H1 (cell line): ENCODE measurements around the gene METTL5. TPM values are rescaled to one million over a fixed set of nuclear protein-coding genes. Genes with fewer than 3 reads are reported as not detected.

Source experiments
- CTCF ChIA-PET: fragments of 300-600 bp; sonication (Branson Sonifier 250); formaldehyde crosslinking; loops from one replicate; lab custom pipeline; 2021; ENCODE audit not compliant: partially characterized antibody; lab: Charles Lee
- POLR2A ChIA-PET: fragments of 300-600 bp; sonication (Branson Sonifier 250); formaldehyde crosslinking; loops from one replicate; lab custom pipeline; 2021; ENCODE audit warnings: inconsistent platforms; ENCODE audit not compliant: partially characterized antibody; lab: Charles Lee
- DNase-seq, 2 experiments: peaks; one replicate each; pipeline versions ENCODE4 v3.0.0 to v3.0.0-alpha.2; 2010 to 2022; ENCODE audit warnings: low spot score in 2 of 2, low read depth in 1 of 2, mixed read lengths in 1 of 2
- FAIRE-seq: peaks from 2 replicates; lab custom pipeline; 2011; peaks lifted over from hg19 to GRCh38; lab: Jason Lieb, UNC
- H2AFZ ChIP-seq: 2 replicates; pipeline ENCODE4 v1.8.1; 2012; ENCODE audit warnings: low read length, inconsistent platforms
- H2AK5ac ChIP-seq: 2 replicates; pipeline ENCODE4 v1.6.1; 2013; ENCODE audit warnings: low read depth, low read length
- H2BK120ac ChIP-seq: replicated peaks from 2 replicates; pipeline ENCODE3; 2013; ENCODE audit warnings: low read depth, low read length, inconsistent platforms
- H2BK12ac ChIP-seq: 2 replicates; pipeline ENCODE4 v1.6.1; 2013; ENCODE audit warnings: low read depth, low read length
- H2BK15ac ChIP-seq: 2 replicates; pipeline ENCODE4 v1.6.1; 2013; ENCODE audit warnings: low read length
- H2BK20ac ChIP-seq: 2 replicates; pipeline ENCODE4 v1.6.1; 2013; ENCODE audit warnings: low read length
- H2BK5ac ChIP-seq: 2 replicates; pipeline ENCODE4 v1.6.1; 2013; ENCODE audit warnings: low read depth, low read length
- H3K14ac ChIP-seq: 2 replicates; pipeline ENCODE4 v1.6.1; 2013; ENCODE audit warnings: inconsistent platforms; ENCODE audit not compliant: insufficient read length
- H3K18ac ChIP-seq: 2 replicates; pipeline ENCODE4 v1.6.1; 2013; ENCODE audit warnings: low read length; ENCODE audit errors: extremely low read depth
- H3K23ac ChIP-seq: 2 replicates; pipeline ENCODE4 v1.6.1; 2013; ENCODE audit warnings: inconsistent platforms; ENCODE audit not compliant: insufficient read length
- H3K23me2 ChIP-seq: 2 replicates; pipeline ENCODE4 v1.6.1; 2013; ENCODE audit warnings: low read depth, low read length
- H3K27ac ChIP-seq: 2 replicates; pipeline ENCODE4 v1.6.1; 2011; ENCODE audit warnings: low read depth, low read length, inconsistent platforms
- H3K27me3 ChIP-seq, 4 experiments: replicated peaks in 1 of 4; 1 replicate in 1 of 4; 2 replicates in 3 of 4; pipeline versions ENCODE4 v1.6.1 to v1.8.1; 2011 to 2013; ENCODE audit warnings: low read length in 3 of 4, mild to moderate bottlenecking in 3 of 4, inconsistent platforms in 2 of 4, mixed read lengths in 2 of 4, moderate library complexity in 1 of 4; ENCODE audit not compliant: control insufficient read depth in 3 of 4, insufficient read depth in 3 of 4; ENCODE audit errors: extremely low read depth in 1 of 4
- H3K36me3 ChIP-seq, 4 experiments: 2 replicates each; pipeline versions ENCODE4 v1.6.1 to v1.8.1; 2011 to 2013; ENCODE audit warnings: mild to moderate bottlenecking in 4 of 4, low read length in 3 of 4, moderate library complexity in 2 of 4, control low read depth in 1 of 4, inconsistent platforms in 1 of 4; ENCODE audit not compliant: insufficient read depth in 4 of 4, control insufficient read depth in 2 of 4
- H3K4ac ChIP-seq: replicated peaks from 2 replicates; pipeline ENCODE3; 2013; ENCODE audit warnings: low read length, low read depth, mixed read lengths, inconsistent platforms; ENCODE audit not compliant: insufficient read length
- H3K4me1 ChIP-seq, 4 experiments: replicated peaks in 1 of 4; 1 replicate in 1 of 4; 2 replicates in 3 of 4; pipeline versions ENCODE4 v1.6.1 to v1.8.1; 2011 to 2013; ENCODE audit warnings: low read length in 3 of 4, inconsistent platforms in 2 of 4, mixed read lengths in 1 of 4; ENCODE audit not compliant: insufficient read depth in 4 of 4, control insufficient read depth in 3 of 4
- H3K4me2 ChIP-seq, 2 experiments: 2 replicates each; pipeline versions ENCODE4 v1.6.1 to v1.8.1; 2011 to 2013; ENCODE audit warnings: low read depth in 2 of 2, low read length in 2 of 2, control low read depth in 1 of 2, inconsistent platforms in 1 of 2, mild to moderate bottlenecking in 1 of 2; ENCODE audit not compliant: insufficient read depth in 1 of 2
- H3K4me3 ChIP-seq, 4 experiments: fragments of 200-600, 300-600 bp in 1 of 4; sonication (generic), shearing (Covaris generic), sonication (Bioruptor Twin) in 1 of 4; 2 replicates each; pipeline versions ENCODE4 v1.5.1 to v1.8.1; 2011 to 2016; ENCODE audit warnings: low read length in 4 of 4, low read depth in 3 of 4, control low read depth in 2 of 4, inconsistent platforms in 2 of 4, mild to moderate bottlenecking in 2 of 4, mixed read lengths in 1 of 4, moderate library complexity in 1 of 4; ENCODE audit not compliant: insufficient read depth in 2 of 4; ENCODE audit errors: extremely low read depth in 1 of 4
- H3K56ac ChIP-seq: replicated peaks from 2 replicates; pipeline ENCODE3; 2013; ENCODE audit warnings: low read depth, mild to moderate bottlenecking, mixed read lengths, low read length, inconsistent platforms; ENCODE audit not compliant: insufficient read length
- H3K79me1 ChIP-seq: 2 replicates; pipeline ENCODE4 v1.6.1; 2013; ENCODE audit warnings: low read depth, low read length, control low read depth
- H3K79me2 ChIP-seq, 2 experiments: 2 replicates each; pipeline versions ENCODE4 v1.6.1 to v1.8.1; 2012 to 2013; ENCODE audit warnings: low read length in 2 of 2, mild to moderate bottlenecking in 2 of 2, inconsistent platforms in 1 of 2; ENCODE audit not compliant: insufficient read depth in 2 of 2, control insufficient read depth in 1 of 2
- H3K9ac ChIP-seq, 4 experiments: replicated peaks in 1 of 4; 1 replicate in 1 of 4; 2 replicates in 3 of 4; pipeline versions ENCODE4 v1.6.1 to v1.8.1; 2011 to 2013; ENCODE audit warnings: low read depth in 3 of 4, low read length in 3 of 4, control low read depth in 2 of 4, mild to moderate bottlenecking in 2 of 4, moderate library complexity in 2 of 4, inconsistent platforms in 1 of 4; ENCODE audit errors: extremely low read depth in 1 of 4
- H3K9me3 ChIP-seq, 2 experiments: 2 replicates each; pipeline versions ENCODE4 v1.6.1 to v1.8.1; 2012 to 2013; ENCODE audit warnings: mild to moderate bottlenecking in 2 of 2, moderate library complexity in 2 of 2, control low read depth in 1 of 2, inconsistent platforms in 1 of 2, low read depth in 1 of 2, low read length in 1 of 2, mixed read lengths in 1 of 2; ENCODE audit not compliant: insufficient read depth in 2 of 2
- H4K20me1 ChIP-seq, 2 experiments: replicated peaks in 1 of 2; 2 replicates each; pipeline versions ENCODE3 to v1.8.1; 2011 to 2013; ENCODE audit warnings: inconsistent platforms in 2 of 2, low read length in 2 of 2, mild to moderate bottlenecking in 1 of 2; ENCODE audit not compliant: insufficient read depth in 2 of 2, control insufficient read depth in 1 of 2
- H4K5ac ChIP-seq: 2 replicates; pipeline ENCODE4 v1.6.1; 2013; ENCODE audit warnings: low read length, low read depth, mixed read lengths, inconsistent platforms; ENCODE audit not compliant: insufficient read length
- H4K8ac ChIP-seq: 2 replicates; pipeline ENCODE4 v1.8.0; 2013; ENCODE audit warnings: mild to moderate bottlenecking, moderate library complexity, low read length, inconsistent platforms; ENCODE audit not compliant: insufficient read depth; ENCODE audit errors: extremely low read depth
- H4K91ac ChIP-seq: replicated peaks from 2 replicates; pipeline ENCODE3; 2013; ENCODE audit warnings: low read length, mixed read lengths, inconsistent platforms; ENCODE audit not compliant: insufficient read length
- MAX ChIP-seq: IDR thresholded peaks from 2 replicates; pipeline ENCODE4 v1.6.1; 2012; ENCODE audit warnings: inconsistent platforms
- POLR2AphosphoS5 ChIP-seq: IDR thresholded peaks from 2 replicates; pipeline ENCODE4 v1.6.1; 2011; ENCODE audit warnings: low read depth, low read length
- SRF ChIP-seq: IDR thresholded peaks from 2 replicates; pipeline ENCODE4 v1.6.1; 2011; ENCODE audit warnings: mild to moderate bottlenecking, low read depth, low read length, moderate library complexity
- TAF7 ChIP-seq: optimal IDR thresholded peaks from 2 replicates; pipeline ENCODE3; 2011; ENCODE audit warnings: low read depth, mild to moderate bottlenecking, inconsistent platforms, low read length, moderate library complexity, borderline replicate concordance
- TCF12 ChIP-seq: IDR thresholded peaks from 2 replicates; pipeline ENCODE4 v1.6.1; 2011; ENCODE audit warnings: low read depth, mild to moderate bottlenecking, low read length
- WGBS, 2 experiments: shearing (Covaris generic) in 1 of 2; methylation state at CpG; one replicate each; pipeline versions ENCODE4 v1.1.6 to v1.1.7; 2013 to 2015; ENCODE audit warnings: low lambda C conversion rate in 2 of 2, mixed read lengths in 2 of 2, inconsistent platforms in 1 of 2, low coverage in 1 of 2, missing lambda C conversion rate in 1 of 2; ENCODE audit not compliant: insufficient replicate concordance in 2 of 2, insufficient coverage in 1 of 2, insufficient read length in 1 of 2; ENCODE audit errors: extremely low coverage in 1 of 2, missing lambda C conversion rate in 1 of 2; 5-methylcytosine and 5-hydroxymethylcytosine counted together
- long read RNA-seq, 2 experiments: library from RNA in 1 of 2; library from capped mRNA in 1 of 2; stranded (forward); transcript quantifications; one replicate each; pipeline ENCODE4 v2.0.0, GENCODE V29; 2021; ENCODE audit warnings: inconsistent platforms in 1 of 2
- polyA minus RNA-seq, 3 experiments: library from RNA; depleted of rRNA, polyadenylated mRNA; stranded (reverse); fragments of >200 nt; gene quantifications; 1 replicate in 2 of 3; 2 replicates in 1 of 3; pipeline ENCODE4 v1.2.3, GENCODE V29; 2011
- polyA plus RNA-seq, 7 experiments: library from polyadenylated mRNA; depleted of rRNA in 3 of 7; stranded (reverse) in 5 of 7; unstranded in 2 of 7; fragments of >200 nt in 5 of 7; fragments of 200-250 nt in 2 of 7; gene quantifications; 1 replicate in 5 of 7; 2 replicates in 1 of 7; 4 replicates in 1 of 7; pipeline versions ENCODE4 v1.2.1 to v1.2.3, GENCODE V29; 2011 to 2013; ENCODE audit warnings: missing spikeins in 2 of 7, mixed read lengths in 2 of 7
- total RNA-seq: library from RNA; stranded (reverse); fragmentation: NEBNext Ultra II Directional; extraction: Animal tissue kit (Norgen Biotek cat#: 25700); gene quantifications from 2 replicates; pipeline ENCODE4 v1.2.1, GENCODE V29; 2021

METTL5 gene
- 74.1 and 79.7 TPM in 2 replicates for total RNA-seq
- 19.3 and 34.5 TPM in 2 replicates for polyA plus RNA-seq (2011; rRNA removed)
- 66.9 TPM for polyA plus RNA-seq (2011; cell fraction: cytosol; rRNA removed)
- polyA plus RNA-seq (2011; cell fraction: nucleus; rRNA removed), result 16.0 TPM
- 62.7 to 160 TPM (median 79.4 TPM) in 4 replicates for polyA plus RNA-seq (2012, experiment 1 of 2)
- polyA plus RNA-seq (2012, experiment 2 of 2), result 24.7 TPM
- polyA plus RNA-seq (2013, experiment 1 of 2), result 94.8 TPM
- polyA plus RNA-seq (2013, experiment 2 of 2), result 99.1 TPM
- 11.9 and 19.0 TPM in 2 replicates for polyA minus RNA-seq (2011; rRNA and poly(A)+ RNA removed)
- polyA minus RNA-seq (2011; cell fraction: cytosol; rRNA and poly(A)+ RNA removed), result 9.5 TPM
- 21.8 TPM for polyA minus RNA-seq (2011; cell fraction: nucleus; rRNA and poly(A)+ RNA removed)
- long read RNA-seq, experiment 1, transcript METTL5-206 (8 exons, 880 nt), result major isoform, 25 of 80 reads
- long read RNA-seq, experiment 1, transcript METTL5-201 (7 exons, 1,010 nt), result minor isoform, 17 of 80 reads
- long read RNA-seq, experiment 1, transcript METTL5-203 (8 exons, 800 nt), result minor isoform, 7 of 80 reads
- long read RNA-seq, experiment 1, partial matches to known transcripts, result 22 of 80 reads
- long read RNA-seq, experiment 1, other reads (novel, unspliced or antisense), result 8 of 80 reads
- long read RNA-seq, experiment 2, transcript METTL5-206 (8 exons, 880 nt), result major isoform, 91 of 143 reads
- long read RNA-seq, experiment 2, transcript METTL5-201 (7 exons, 1,010 nt), result minor isoform, 18 of 143 reads
- long read RNA-seq, experiment 2, transcript METTL5-203 (8 exons, 800 nt), result minor isoform, 20 of 143 reads
- long read RNA-seq, experiment 2, partial matches to known transcripts, result 4 of 143 reads
- long read RNA-seq, experiment 2, other reads (novel, unspliced or antisense), result 10 of 143 reads

GRCh38 chr2:169824373-169825333 lies at the start of gene METTL5:
METTL5 (minus strand) TSS chr2:169824905; CDS start chr2:169824597, 308 bp downstream.
- H2BK120ac ChIP-seq, result no peak within 1 kb of the TSS
- H3K36me3 ChIP-seq, result peaks cover 0 to 15% (median 1%) of the 10 kb centered on the region in 4 experiments; a peak in 3 of 8 replicates
- H4K5ac ChIP-seq, result peak within 1 kb of the TSS; percentile 67
- H3K9me3 ChIP-seq, result no peaks in the 10 kb centered on the region
- no peak within 1 kb of the TSS for H3K23ac ChIP-seq
- H3K4me1 ChIP-seq, result peaks cover 0 to 10% (median 3%) of the 10 kb centered on the region in 4 experiments; a peak in 4 of 7 replicates
- H3K4me3 ChIP-seq, result peak within 1 kb of the TSS; percentile 59 to 85 (median 76)
- no peak for FAIRE-seq
- H3K27me3 ChIP-seq, result no peaks in the 10 kb centered on the region
- H4K20me1 ChIP-seq, result peaks cover 8 to 12% of the 10 kb centered on the region in 2 experiments
- 0 out of 2 replicates have a peak within 1 kb of the TSS, but pooled peaks have one; percentile 35 for H2BK5ac ChIP-seq
- no peak within 1 kb of the TSS for H2BK15ac ChIP-seq
- H3K23me2 ChIP-seq, result peaks cover 13% of the 10 kb centered on the region
- 8% methylated on average over 52 of the region's 61 CpGs; no CpG with 5 or more reads in 1 of the 2 experiments for WGBS, 2 experiments
- ChIA-PET CTCF (interaction anchor here (0.5 to 3.1 kb wide), 15 partner anchors 9 to 555 kb away, joined by 3 to 14 read pairs (median 3); no protein-coding TSS in a partner anchor), POLR2A (interaction anchor here (0.5 to 2.3 kb wide), 8 partner anchors 9 to 413 kb away, joined by 3 to 6 read pairs (median 3); no protein-coding TSS in a partner anchor)
- peak within 1 kb of the TSS; percentile 83; the same call in 1 of the 2 replicates for H4K8ac ChIP-seq
- H3K14ac ChIP-seq, result no peak within 1 kb of the TSS
- H3K79me2 ChIP-seq, result peaks cover 0 to 24% of the 10 kb centered on the region in 2 experiments; a peak in 2 of 4 replicates
- H3K18ac ChIP-seq, result peak within 1 kb of the TSS; percentile 93
- H3K27ac ChIP-seq, result peak within 1 kb of the TSS; percentile 54; the same call in 1 of the 2 replicates
- H2AFZ ChIP-seq, result peak within 1 kb of the TSS; percentile 79; the same call in 1 of the 2 replicates
- peak within 1 kb of the TSS; percentile 55 for H3K56ac ChIP-seq
- peak within 1 kb of the TSS; percentile 83 for H4K91ac ChIP-seq
- peak within 1 kb of the TSS; percentile 83 to 93 for H3K4me2 ChIP-seq
- H2BK20ac ChIP-seq, result no peak within 1 kb of the TSS
- H3K79me1 ChIP-seq, result peaks cover 4% of the 10 kb centered on the region
- no peak within 1 kb of the TSS for H2AK5ac ChIP-seq
- H3K9ac ChIP-seq, result peak within 1 kb of the TSS; percentile 39 to 78 (median 72); a peak in 6 of 7 replicates
- H3K4ac ChIP-seq, result no peak within 1 kb of the TSS
- DNase-seq, result peak; percentile 65 to 94
- peak within 1 kb of the TSS; percentile 0; the same call in 1 of the 2 replicates for H2BK12ac ChIP-seq
- TF ChIP-seq POLR2AphosphoS5, result peak; percentile 62; the same call in 1 of the 2 replicates
- peak; percentile 80 for TF ChIP-seq TAF7
- peak; percentile 90 for TF ChIP-seq MAX
- no peak for TF ChIP-seq TCF12
- no peak for TF ChIP-seq SRF
